Fibroblast of mammary gland (primary cell): ENCODE data around the gene EPAS1.
"Not testable (repeated sequence)": the region's sequence is repeated elsewhere in the genome, so short reads cannot be mapped to it uniquely, and the experiment has no call there.

Source experiments
- DNase-seq: peaks from one replicate; pipeline ENCODE4 v3.0.0-alpha.2; 2010; ENCODE audit warnings: low read depth
- H3K4me3 ChIP-seq: 2 replicates; pipeline ENCODE4 v1.5.1; 2011; ENCODE audit warnings: low read depth, mild to moderate bottlenecking, low read length, moderate library complexity; ENCODE audit not compliant: control insufficient read depth
- CTCF ChIP-seq: conservative IDR thresholded peaks from 2 replicates; pipeline ENCODE4 v1.5.1; 2011; ENCODE audit warnings: low read depth, low read length, inconsistent platforms; ENCODE audit not compliant: control insufficient read depth, insufficient read depth

EPAS1 gene

GRCh38 chr2:46393347-46393820 is 96.2 kb downstream of the EPAS1 start:
- DNase-seq: no peak
- H3K4me3 ChIP-seq: no peak overlapping the region
- TF ChIP-seq CTCF: no peak

- TF ChIP-seq CTCF: no peak
- no peak overlapping the region for H3K4me3 ChIP-seq
- no peak for DNase-seq
Measured at GRCh38 chr2:46393865-46394264, 96.7 kb downstream of the EPAS1 start.

- DNase-seq: no peak
- TF ChIP-seq CTCF: no peak
- no peak overlapping the region for H3K4me3 ChIP-seq
Measured at GRCh38 chr2:46394649-46395510, 97.7 kb downstream of the EPAS1 start.

GRCh38 chr2:46395730-46396129 is 98.5 kb downstream of the EPAS1 start:
- not testable (repeated sequence) for DNase-seq, H3K4me3 ChIP-seq

- no peak overlapping the region for H3K4me3 ChIP-seq
- DNase-seq: no peak
Measured at GRCh38 chr2:46400016-46400415, 102.8 kb downstream of the EPAS1 start.

GRCh38 chr2:46402874-46403273 is 105.7 kb downstream of the EPAS1 start:
- no peak for TF ChIP-seq CTCF
- no peak for DNase-seq
- H3K4me3 ChIP-seq: no peak overlapping the region

More at GRCh38 chr2:46400016-46400415, 102.8 kb downstream of the EPAS1 start:
- TF ChIP-seq CTCF: no peak

- no peak overlapping the region for H3K4me3 ChIP-seq
- no peak for TF ChIP-seq CTCF
- no peak for DNase-seq
Measured at GRCh38 chr2:46404181-46404759, 107.1 kb downstream of the EPAS1 start.
